NK-92 treated with Interleukin-12 subunit alpha and Interleukin-12 subunit beta, amount 100 ng/mL, for 24 hours (cell line): ENCODE results near the gene DISC1.
"Not testable (repeated sequence)": the region's sequence is repeated elsewhere in the genome, so short reads cannot be mapped to it uniquely, and the experiment has no call there.

Experiments
- DNase-seq: peaks from one replicate; lab custom pipeline; 2025; lab: John Stamatoyannopoulos, UW

Gene DISC1

GRCh38 chr1:231893400-231894102 lies 267.0 kb downstream of the DISC1 start:
- no peak for DNase-seq

- DNase-seq = no peak
Measured at GRCh38 chr1:231896806-231897205, 270.2 kb downstream of the DISC1 start.

GRCh38 chr1:231899046-231899445 lies 272.5 kb downstream of the DISC1 start:
- no peak for DNase-seq

- no peak for DNase-seq
Measured at GRCh38 chr1:231899713-231900435, 273.3 kb downstream of the DISC1 start.

- no peak for DNase-seq
Measured at GRCh38 chr1:231903586-231904081, 277.0 kb downstream of the DISC1 start.

- DNase-seq = not testable (repeated sequence)
Measured at GRCh38 chr1:231907310-231907709, 280.7 kb downstream of the DISC1 start.

GRCh38 chr1:231913493-231913892 lies 286.9 kb downstream of the DISC1 start:
- no peak for DNase-seq

- no peak for DNase-seq
Measured at GRCh38 chr1:231918239-231919015, 291.8 kb downstream of the DISC1 start.

GRCh38 chr1:231919239-231919885 lies 292.8 kb downstream of the DISC1 start:
- DNase-seq = no peak

GRCh38 chr1:231919886-231920285 lies 293.3 kb downstream of the DISC1 start:
- no peak for DNase-seq

- DNase-seq = no peak
Measured at GRCh38 chr1:231921646-231922345, 295.2 kb downstream of the DISC1 start.

GRCh38 chr1:231923491-231924041 lies 297.0 kb downstream of the DISC1 start:
- DNase-seq = no peak

- DNase-seq = no peak
Measured at GRCh38 chr1:231924180-231924579, 297.6 kb downstream of the DISC1 start.

- DNase-seq = no peak
Measured at GRCh38 chr1:231925864-231926263, 299.3 kb downstream of the DISC1 start.

GRCh38 chr1:231926340-231926739 lies 299.8 kb downstream of the DISC1 start:
- DNase-seq = no peak

GRCh38 chr1:231926933-231927332 lies 300.3 kb downstream of the DISC1 start:
- DNase-seq = no peak

- DNase-seq = no peak
Measured at GRCh38 chr1:231927431-231927830, 300.8 kb downstream of the DISC1 start.

- no peak for DNase-seq
Measured at GRCh38 chr1:231929311-231929710, 302.7 kb downstream of the DISC1 start.

GRCh38 chr1:231930257-231930947 lies 303.8 kb downstream of the DISC1 start:
- DNase-seq = no peak

- DNase-seq = no peak
Measured at GRCh38 chr1:231931146-231931545, 304.6 kb downstream of the DISC1 start.
